Adrenal gland (tissue), 5 donors: ENCODE measurements around the gene HOXA13.

Source experiments
- CTCF ChIP-seq, 6 experiments: fragments of 450-650 bp in 4 of 6; fragments of 200-600 bp in 2 of 6; sonication (generic) in 1 of 6; IDR thresholded peaks; 1 replicate in 5 of 6; 2 replicates in 1 of 6; pipeline versions ENCODE4 v1.5.1 to v1.8.0; 2016 to 2021; ENCODE audit warnings: antibody characterized with exemption in 6 of 6, mild to moderate bottlenecking in 2 of 6, moderate library complexity in 1 of 6
- POLR2A ChIP-seq, 2 donors: fragments of 450-650 bp; IDR thresholded peaks; one replicate each; pipeline ENCODE4 v1.6.1; 2017; ENCODE audit warnings: antibody characterized with exemption in 2 of 2, mild to moderate bottlenecking in 2 of 2, moderate library complexity in 1 of 2
- donor health status: DM: no; HTN: no; CAD: no.

GRCh38 chr7:27172315-27172774, 27.5 kb downstream of the HOXA13 start:
- TF ChIP-seq CTCF (IDR thresholded peaks at IDR 0.05), result no peak
- TF ChIP-seq POLR2A (IDR thresholded peaks at IDR 0.05), result no peak
